AG08395 (cell line): ENCODE data around the gene ASGR2.
"Not testable (repeated sequence)": the region's sequence is repeated elsewhere in the genome, so short reads cannot be mapped to it uniquely, and the experiment has no call there.

Experiments
- DNase-seq: peaks from one replicate; pipeline ENCODE4 v3.0.0; 2012; ENCODE audit warnings: mixed read lengths, low spot score

Gene ASGR2

GRCh38 chr17:7098802-7099459 is 15.7 kb downstream of the ASGR2 start:
- no peak for DNase-seq

DNA sequence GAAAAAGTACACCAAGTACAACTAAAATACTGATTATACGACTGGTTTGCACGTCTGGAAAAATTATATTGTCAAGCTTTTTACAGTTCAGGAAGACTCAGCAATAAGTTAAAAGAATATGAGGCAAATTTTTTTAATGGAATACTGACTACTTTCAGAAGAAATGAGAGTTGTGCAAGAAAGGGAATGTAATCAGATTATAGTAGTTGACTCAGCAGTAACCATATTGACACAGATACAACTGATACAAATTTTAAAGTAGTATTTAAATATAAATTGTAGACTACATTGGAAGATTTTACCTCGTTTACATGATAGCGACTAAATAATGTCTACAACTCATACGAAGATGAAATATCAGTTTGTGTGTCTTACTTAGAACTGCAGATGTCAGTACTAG is 16.7 kb downstream of the ASGR2 start:
- no peak for DNase-seq

DNA sequence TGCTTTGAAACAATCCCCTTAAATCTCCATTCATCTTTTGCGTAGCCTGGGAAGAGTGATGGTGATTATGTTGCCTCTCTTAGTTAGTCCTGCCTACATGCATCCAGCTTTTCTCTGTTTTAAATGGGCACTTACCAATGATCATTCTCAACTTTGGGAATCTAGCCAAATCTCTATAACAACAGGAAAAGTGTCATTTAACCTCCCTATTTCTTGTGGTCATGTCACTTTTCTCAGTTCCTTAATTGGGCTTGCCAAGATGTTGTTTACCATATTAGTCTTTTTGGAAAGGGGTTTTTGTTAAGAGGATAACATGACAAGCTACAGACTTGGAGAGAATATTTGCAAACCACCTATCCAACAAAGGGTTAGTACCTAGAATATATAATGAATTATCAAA is 19.0 kb downstream of the ASGR2 start:
- DNase-seq: no peak

GRCh38 chr17:7094652-7095019 is 20.0 kb downstream of the ASGR2 start:
- no peak for DNase-seq

GRCh38 chr17:7091311-7092005 is 23.2 kb downstream of the ASGR2 start:
- DNase-seq: not testable (repeated sequence)

DNA sequence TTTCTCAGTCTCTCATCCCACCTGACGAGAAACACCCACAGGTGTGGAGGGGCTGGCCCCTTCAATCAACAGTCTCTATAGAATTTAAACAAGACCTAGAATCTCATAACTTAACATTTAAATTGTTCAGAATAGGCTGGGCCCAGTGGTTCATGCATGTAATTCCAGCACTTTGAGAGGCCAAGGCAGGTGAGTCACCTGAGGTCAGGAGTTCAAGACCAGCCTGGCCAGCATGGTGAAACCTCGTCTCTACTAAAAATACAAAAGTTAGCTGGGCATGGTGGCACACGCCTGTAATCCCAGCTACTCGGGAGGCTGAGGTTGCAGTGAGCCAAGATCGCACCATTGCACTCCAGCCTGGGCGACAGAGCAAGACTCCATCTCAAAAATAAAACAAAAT is 25.1 kb downstream of the ASGR2 start:
- DNase-seq: not testable (repeated sequence)

- DNase-seq: not testable (repeated sequence)
Observed at GRCh38 chr17:7088442-7088841, 26.2 kb downstream of the ASGR2 start.

- no peak for DNase-seq
Observed at GRCh38 chr17:7084088-7084487, 30.5 kb downstream of the ASGR2 start.

- DNase-seq: no peak
Observed at GRCh38 chr17:7083592-7083991, 31.0 kb downstream of the ASGR2 start.

DNA sequence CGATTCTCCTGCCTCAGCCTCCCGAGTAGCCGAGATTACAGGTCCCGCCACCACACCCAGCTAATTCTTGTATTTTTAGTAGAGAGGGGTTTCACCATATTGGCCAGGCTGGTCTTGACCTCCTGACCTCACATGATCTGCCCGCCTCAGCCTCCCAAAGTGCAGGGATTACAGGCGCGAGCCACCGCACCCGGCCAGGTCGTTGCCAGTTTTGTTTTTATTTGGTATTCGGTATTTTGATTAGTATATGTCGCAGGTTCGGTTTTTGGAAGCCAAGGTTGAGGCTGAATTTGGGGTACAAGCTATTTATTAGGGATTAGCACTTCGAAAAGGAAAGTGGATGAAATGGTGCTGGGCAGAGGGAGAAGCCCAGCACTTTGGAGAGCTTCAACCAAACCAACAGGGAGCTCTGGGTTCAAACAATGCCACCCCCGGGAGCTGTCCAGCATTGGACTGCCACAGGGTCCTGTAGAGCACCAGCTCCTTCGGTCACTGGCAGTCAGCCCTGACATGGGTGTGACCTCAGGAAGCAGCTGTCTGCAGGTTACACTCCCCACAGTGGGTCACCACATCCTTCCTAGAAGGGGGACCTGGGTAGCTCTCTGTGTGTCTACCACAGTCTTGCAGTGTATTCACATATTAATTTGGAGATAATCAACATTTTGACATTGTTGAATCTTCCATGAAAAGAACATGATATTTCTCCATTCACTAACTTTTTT is 33.1 kb downstream of the ASGR2 start:
- DNase-seq: no peak

DNA sequence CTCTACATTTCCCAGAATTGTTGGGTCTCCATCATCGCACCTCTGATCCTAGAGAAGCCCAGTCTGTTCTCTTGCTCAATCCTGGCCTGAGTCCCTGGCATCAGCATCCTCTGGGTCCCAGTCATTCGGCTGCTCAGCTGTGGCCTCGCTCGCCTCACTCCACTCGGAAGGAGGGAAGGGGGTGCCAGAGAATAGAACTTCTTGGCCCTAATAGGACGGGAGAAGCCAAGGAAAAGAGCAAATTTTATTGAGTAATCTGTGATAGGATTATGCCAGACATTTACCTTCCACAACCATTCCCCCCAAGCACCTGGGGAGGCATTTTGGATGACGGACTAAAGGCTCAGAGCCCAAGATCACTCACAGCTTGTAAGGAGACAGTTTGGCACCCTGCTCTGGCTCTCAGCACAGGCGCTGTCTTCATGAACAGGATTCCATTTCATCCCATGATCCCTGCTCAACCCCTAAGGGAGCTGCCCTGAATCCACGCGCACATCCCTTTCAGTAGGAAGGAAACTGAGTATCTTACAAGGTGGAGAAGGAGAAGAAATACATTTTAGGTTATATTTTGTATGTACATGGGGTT is 34.1 kb downstream of the ASGR2 start:
- no peak for DNase-seq

- no peak for DNase-seq
Observed at GRCh38 chr17:7079581-7080455, 34.8 kb downstream of the ASGR2 start, which contains the start of gene CLEC10A. Gene CLEC10A, minus strand, starts transcription at chr17:7080251. Its CDS starts 1,439 bp downstream, at chr17:7078812.

DNA sequence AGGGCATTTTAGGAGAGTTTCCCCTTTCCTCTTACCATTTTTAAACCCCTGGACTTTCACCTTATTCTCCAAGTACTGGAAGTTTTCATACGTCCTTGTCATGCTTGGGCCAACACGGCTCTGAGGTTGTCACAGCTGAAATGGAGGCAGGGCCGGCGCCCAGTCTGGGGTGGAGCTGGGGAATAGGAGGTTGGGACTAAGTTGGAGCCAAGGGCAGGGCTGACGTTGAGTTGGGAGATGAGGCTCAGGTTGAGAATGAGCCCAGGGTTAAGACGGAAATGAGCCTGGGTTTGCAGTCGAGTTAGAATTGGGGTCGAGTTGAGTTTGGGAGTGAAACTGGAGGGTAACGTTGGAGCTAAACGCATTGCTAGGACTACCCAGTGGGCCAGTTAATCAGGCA is 35.9 kb downstream of the ASGR2 start:
- no peak for DNase-seq

DNA sequence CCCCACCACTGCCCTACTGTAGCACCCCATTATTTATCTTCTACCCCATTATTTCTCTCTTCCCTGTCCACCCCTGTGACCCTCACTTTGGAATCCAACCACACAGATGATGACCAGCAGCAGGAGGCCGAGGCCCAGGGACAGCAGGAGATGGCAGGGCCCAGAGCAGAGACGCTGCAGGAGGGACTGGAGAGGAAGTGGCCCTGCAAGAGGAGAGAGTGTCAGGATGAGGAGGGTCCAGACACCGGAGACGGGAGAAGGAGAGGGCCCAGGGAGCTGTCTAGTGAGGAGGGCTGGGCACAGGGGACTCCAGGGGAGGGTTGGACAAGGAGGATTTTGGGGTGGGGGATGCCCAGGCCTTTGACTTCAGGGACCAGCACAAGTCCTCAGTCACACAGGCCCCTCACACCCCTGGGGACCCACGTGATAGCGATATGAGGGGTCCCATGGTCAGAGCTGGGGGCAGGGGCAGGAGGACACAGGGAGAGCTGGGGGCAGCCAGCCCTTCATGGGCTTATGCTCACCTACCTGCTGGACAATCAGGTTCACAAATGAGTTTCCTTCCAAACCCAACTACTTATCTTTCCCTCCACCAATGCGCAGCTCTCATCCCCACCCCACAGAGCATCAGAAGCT is 36.6 kb downstream of the ASGR2 start:
- no peak for DNase-seq

- DNase-seq: no peak
Observed at GRCh38 chr17:7074931-7075330, 39.7 kb downstream of the ASGR2 start.

DNA sequence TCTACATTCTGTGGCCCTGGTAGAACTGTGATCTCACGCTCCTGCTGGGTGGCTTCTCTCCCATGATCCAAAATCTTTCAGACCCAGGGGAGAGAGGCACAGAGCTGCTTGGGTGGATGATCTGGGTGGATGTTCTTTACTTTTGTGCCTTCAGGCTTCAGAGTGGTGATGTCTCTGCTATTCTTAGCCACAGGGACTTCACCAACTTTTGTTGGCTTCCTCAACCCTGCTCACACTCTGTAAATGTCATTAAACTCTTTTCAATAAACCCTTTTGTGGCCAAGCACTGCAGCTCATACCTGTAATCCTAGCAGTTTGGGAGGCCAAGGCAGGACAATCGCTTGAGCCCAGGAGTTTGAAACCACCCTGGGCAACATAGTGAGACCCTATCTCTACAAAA is 42.2 kb downstream of the ASGR2 start:
- DNase-seq: no peak

GRCh38 chr17:7070712-7071111 is 43.9 kb downstream of the ASGR2 start:
- no peak for DNase-seq

GRCh38 chr17:7068268-7068667 is 46.4 kb downstream of the ASGR2 start:
- DNase-seq: no peak

DNA sequence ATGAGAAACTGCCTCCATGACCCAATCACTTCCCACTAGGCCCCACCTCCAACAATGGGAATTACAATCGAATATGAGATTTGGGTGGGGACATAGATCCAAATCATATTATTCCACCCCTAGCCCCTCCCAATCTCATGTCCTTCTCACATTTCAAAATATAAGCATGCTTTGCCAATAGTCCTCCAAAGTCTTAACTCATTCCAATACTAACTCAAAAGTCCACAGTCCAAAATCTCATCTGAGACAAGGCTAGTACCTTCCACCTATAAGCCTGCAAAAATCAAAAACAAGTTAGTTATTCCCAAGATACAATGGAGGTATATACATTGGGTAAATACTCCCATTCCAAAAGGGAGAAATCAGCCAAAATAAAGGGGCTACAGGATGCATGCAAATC is 47.4 kb downstream of the ASGR2 start:
- no peak for DNase-seq

- no peak for DNase-seq
Observed at GRCh38 chr17:7064261-7064660, 50.4 kb downstream of the ASGR2 start.

GRCh38 chr17:7063518-7064094 is 51.0 kb downstream of the ASGR2 start:
- DNase-seq: no peak
